Activated CD4-positive, alpha-beta T cell treated with anti-CD3 and anti-CD28 coated beads for 36 hours (primary cell): Measurements from ENCODE around the gene HK2. TPM values are rescaled to one million over a fixed set of nuclear protein-coding genes. Genes with fewer than 3 reads are reported as not detected.
A peak's percentile ranks its signal among the peaks of the same experiment; 100 is the strongest.
"Not testable (repeated sequence)": the region's sequence is repeated elsewhere in the genome, so short reads cannot be mapped to it uniquely, and the experiment has no call there.

Experiments
- ATAC-seq: fragments of 200-7000 bp; cut with Tn5 transposase; one replicate; pipeline ENCODE4 v1.10.0; 2021; ENCODE audit warnings: mild to moderate bottlenecking, moderate library complexity
- CTCF ChIA-PET: fragments of 350-600 bp; sonication (Branson Sonifier 250); formaldehyde crosslinking; loops from one replicate; lab custom pipeline; 2021; ENCODE audit warnings: antibody characterized with exemption; lab: Charles Lee
- POLR2A ChIA-PET: fragments of 350-600 bp; sonication (Branson Sonifier 250); formaldehyde crosslinking; loops from one replicate; lab custom pipeline; 2021; ENCODE audit warnings: antibody characterized with exemption, inconsistent platforms; lab: Charles Lee
- DNase-seq: peaks from one replicate; pipeline ENCODE4 v3.0.0-alpha.2; 2020
- H3K27ac Mint-ChIP-seq: one replicate; pipeline ENCODE4 v1.8.0; 2021; ENCODE audit warnings: mixed read lengths
- H3K27me3 Mint-ChIP-seq: one replicate; pipeline ENCODE4 v1.8.0; 2021; ENCODE audit warnings: mixed read lengths
- H3K36me3 Mint-ChIP-seq: one replicate; pipeline ENCODE4 v1.8.0; 2021; ENCODE audit warnings: low read depth, mixed read lengths
- H3K4me1 Mint-ChIP-seq: one replicate; pipeline ENCODE4 v1.8.0; 2021; ENCODE audit warnings: mixed read lengths
- H3K4me3 Mint-ChIP-seq: one replicate; pipeline ENCODE4 v1.8.0; 2021; ENCODE audit warnings: mild to moderate bottlenecking, moderate library complexity, mixed read lengths
- H3K9me3 Mint-ChIP-seq: one replicate; pipeline ENCODE4 v1.8.0; 2021; ENCODE audit warnings: low read depth, mixed read lengths
- intact Hi-C, 2 experiments: fragments of 100-400 bp; cut with DNase I in 1 of 2; cut with micrococcal nuclease in 1 of 2; formaldehyde crosslinking; loops; one replicate each; pipeline versions ENCODE4 v1.14.2 to v1.15.1; 2022 to 2024; cut with DNase I, micrococcal nuclease
- total RNA-seq, 2 experiments: library from RNA; stranded (reverse); gene quantifications; one replicate each; pipeline ENCODE4 v1.2.3, GENCODE V29; 2021

HK2 gene
- total RNA-seq, 2 experiments from 2014 or later = 84.4 to 105 TPM

DNA sequence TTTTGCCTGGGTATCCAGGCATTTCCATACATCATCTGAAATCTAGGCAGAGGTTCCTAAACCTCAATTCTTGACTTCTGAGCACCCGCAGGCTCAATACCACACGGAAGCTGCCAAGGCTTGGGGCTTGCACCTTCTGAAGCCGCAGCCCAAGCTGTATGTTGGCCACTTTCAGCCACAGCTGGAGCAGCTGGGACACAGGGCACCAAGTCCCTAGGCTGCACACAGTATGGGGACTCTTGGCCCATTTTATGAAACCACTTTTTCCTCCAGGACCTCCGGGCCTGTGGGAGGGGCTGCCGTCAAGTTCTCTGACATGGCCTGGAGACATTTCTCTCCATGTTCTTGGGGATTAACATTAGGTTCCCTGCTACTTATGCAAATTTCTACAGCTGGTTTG lies 72.5 kb downstream of the HK2 start:
- intact Hi-C loops = no loop called here
- Mint-ChIP-seq H3K36me3 (peaks cover 1% of the 10 kb centered on the region), H3K9me3 (no peaks in the 10 kb centered on the region), H3K27me3 (peaks cover 24% of the 10 kb centered on the region), H3K27ac (no peak overlapping the region), H3K4me3 (no peak overlapping the region), H3K4me1 (peaks cover 6% of the 10 kb centered on the region)
- CTCF ChIA-PET = no interaction called here
- POLR2A ChIA-PET = no interaction called here
- no peak for ATAC-seq
- no peak for DNase-seq

DNA sequence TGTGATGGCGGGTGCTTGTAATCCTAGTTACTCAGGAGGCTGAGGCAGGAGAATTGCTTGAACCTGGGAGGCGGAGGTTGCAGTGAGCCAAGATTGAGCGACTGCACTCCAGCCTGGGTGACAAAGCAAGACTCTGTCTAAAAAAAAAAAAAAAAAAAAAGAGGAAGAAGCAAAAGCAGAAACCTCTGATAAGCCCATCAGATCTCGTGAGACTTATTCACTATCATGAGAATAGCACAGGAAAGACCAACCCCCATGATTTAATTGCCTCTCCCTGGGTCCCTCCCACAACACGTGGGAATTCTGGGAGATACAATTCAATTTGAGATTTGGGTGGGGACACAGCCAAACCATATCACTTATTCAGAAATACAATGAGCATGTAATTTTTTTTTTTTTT lies 73.6 kb downstream of the HK2 start:
- POLR2A ChIA-PET, H3K4me1 Mint-ChIP-seq, H3K4me3 Mint-ChIP-seq, intact Hi-C loops, H3K9me3 Mint-ChIP-seq, ATAC-seq, H3K36me3 Mint-ChIP-seq, H3K27ac Mint-ChIP-seq, DNase-seq: not testable (repeated sequence)
- CTCF ChIA-PET = interaction anchor here (0.7 kb wide), 1 partner anchor 13 kb away, joined by 8 read pairs; no protein-coding TSS in a partner anchor
- peaks cover 25% of the 10 kb centered on the region for H3K27me3 Mint-ChIP-seq

DNA sequence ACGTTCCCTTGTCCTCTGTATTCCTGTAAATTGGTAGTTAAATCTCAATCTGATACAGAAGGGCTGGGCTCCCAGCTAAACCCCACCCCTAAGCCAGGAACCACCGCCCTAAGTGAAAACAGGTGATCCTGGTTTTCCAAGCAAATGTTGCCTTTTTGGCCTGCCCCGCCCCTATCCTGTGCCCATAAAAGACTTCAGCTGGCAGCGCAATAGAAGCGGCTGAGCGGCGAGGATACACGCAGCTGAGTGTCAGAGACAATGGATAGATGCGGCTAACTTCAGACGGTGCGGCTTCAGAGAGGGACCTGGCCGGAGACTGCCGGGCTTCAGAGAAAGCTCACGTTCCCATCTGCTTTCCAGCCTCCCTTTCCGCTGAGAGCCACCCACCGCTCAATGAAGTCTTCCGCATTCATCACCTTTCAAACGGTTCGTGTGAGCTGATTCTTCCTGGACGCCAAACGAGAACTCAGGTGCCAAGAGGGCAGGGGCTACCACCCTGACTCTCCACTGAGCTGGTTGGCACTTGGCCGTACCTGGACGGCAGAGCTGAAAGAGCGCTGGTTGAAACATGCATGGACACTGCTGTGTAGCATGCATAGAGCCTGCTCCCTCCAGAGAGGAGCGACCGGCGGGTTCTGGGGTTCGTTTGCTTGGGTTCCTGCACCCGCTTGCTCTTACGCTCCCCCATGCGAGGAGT lies 75.0 kb downstream of the HK2 start:
- intact Hi-C loops = no loop called here
- DNase-seq (no peak), ATAC-seq (no peak)
- H3K36me3 Mint-ChIP-seq = peaks cover under 1% of the 10 kb centered on the region
- peaks cover 27% of the 10 kb centered on the region for H3K27me3 Mint-ChIP-seq
- POLR2A ChIA-PET = no interaction called here
- CTCF ChIA-PET = interaction anchor here (0.7 to 1.1 kb wide), 3 partner anchors 10 to 195 kb away, joined by 3 to 5 read pairs (median 5); no protein-coding TSS in a partner anchor
- peaks cover 6% of the 10 kb centered on the region for H3K4me1 Mint-ChIP-seq
- no peak overlapping the region for H3K27ac Mint-ChIP-seq
- H3K4me3 Mint-ChIP-seq = no peak overlapping the region
- no peaks in the 10 kb centered on the region for H3K9me3 Mint-ChIP-seq

DNA sequence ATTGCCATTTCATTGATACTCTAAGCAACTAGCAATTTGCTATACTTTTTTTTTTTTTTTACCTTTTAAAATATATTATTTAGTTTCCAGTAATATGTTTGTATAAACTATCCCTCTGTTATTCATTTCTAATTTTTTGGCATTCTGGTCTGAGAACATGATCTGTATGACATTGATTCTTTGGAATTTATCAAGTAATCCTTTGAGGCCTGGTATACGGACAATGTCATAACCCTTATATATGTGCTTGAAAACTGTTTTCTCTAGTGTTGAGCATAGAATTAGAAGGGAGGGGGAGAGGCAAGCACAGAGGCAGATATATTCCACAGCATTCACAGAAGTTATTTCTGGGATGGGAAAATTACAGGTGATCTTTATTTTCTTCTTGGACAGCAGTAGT lies 76.3 kb downstream of the HK2 start:
- no peak overlapping the region for H3K4me3 Mint-ChIP-seq
- ChIA-PET POLR2A (no interaction called here), CTCF (no interaction called here)
- no peak for DNase-seq
- H3K27me3 Mint-ChIP-seq = peaks cover 34% of the 10 kb centered on the region
- H3K27ac Mint-ChIP-seq = no peak overlapping the region
- H3K9me3 Mint-ChIP-seq = no peaks in the 10 kb centered on the region
- no peaks in the 10 kb centered on the region for H3K36me3 Mint-ChIP-seq
- intact Hi-C loops = no loop called here
- ATAC-seq = no peak
- H3K4me1 Mint-ChIP-seq = peaks cover 6% of the 10 kb centered on the region

DNA sequence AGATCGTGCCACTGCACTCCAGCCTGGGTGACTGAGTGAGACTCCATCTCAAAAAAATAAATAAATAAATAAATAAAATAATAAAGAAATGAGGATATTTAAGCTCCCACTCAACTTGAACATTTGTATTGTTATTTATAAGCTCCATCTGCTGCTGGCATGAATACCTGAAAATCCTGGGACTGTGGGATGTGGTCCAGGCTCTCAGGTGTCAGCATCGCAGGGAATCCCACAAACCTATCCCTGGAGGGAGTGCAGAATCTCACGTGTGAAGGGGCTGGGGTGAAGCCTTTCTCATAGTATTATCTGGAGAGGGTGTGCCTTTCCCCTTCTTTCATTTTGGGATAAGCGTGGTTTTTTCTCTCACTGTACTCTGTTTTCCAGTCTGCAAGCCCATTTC lies 77.1 kb downstream of the HK2 start:
- no peak for ATAC-seq
- Mint-ChIP-seq H3K27ac (no peak overlapping the region), H3K4me3 (no peak overlapping the region), H3K27me3 (peaks cover 34% of the 10 kb centered on the region), H3K36me3 (no peaks in the 10 kb centered on the region), H3K9me3 (no peaks in the 10 kb centered on the region), H3K4me1 (peaks cover 6% of the 10 kb centered on the region)
- intact Hi-C loops = no loop called here
- ChIA-PET POLR2A (no interaction called here), CTCF (interaction anchor here (0.6 kb wide), 1 partner anchor 571 kb away, joined by 3 read pairs; no protein-coding TSS in a partner anchor)
- DNase-seq = no peak

DNA sequence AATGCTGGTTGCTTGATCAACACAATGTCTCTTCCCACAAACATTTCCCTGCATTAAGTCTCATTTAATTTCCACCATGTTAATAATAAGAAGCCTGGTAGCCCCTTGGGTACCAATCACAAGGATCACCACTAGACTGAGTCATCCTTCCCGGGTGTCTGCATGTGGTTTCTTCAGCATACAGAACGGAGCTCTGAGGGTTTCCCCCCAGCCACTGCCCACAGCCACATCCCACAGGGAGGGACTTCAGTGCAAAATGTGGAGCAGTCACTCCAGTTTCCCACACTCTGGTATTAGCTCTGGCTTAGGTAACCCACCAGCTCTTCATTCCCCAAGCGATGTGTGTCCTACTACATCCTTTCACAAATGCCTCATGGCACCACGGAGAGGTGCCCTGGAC lies 81.8 kb downstream of the HK2 start:
- no peaks in the 10 kb centered on the region for H3K36me3 Mint-ChIP-seq
- intact Hi-C loops = no loop called here
- H3K4me1 Mint-ChIP-seq = peaks cover 5% of the 10 kb centered on the region
- ATAC-seq (peak; percentile 80), DNase-seq (peak; percentile 67)
- H3K27me3 Mint-ChIP-seq = peaks cover 16% of the 10 kb centered on the region
- ChIA-PET POLR2A (no interaction called here), CTCF (interaction anchor here (0.6 to 1.1 kb wide), 2 partner anchors 17 to 317 kb away, joined by 3 read pairs; no protein-coding TSS in a partner anchor)
- H3K9me3 Mint-ChIP-seq = no peaks in the 10 kb centered on the region
- H3K27ac Mint-ChIP-seq = no peak overlapping the region
- H3K4me3 Mint-ChIP-seq = no peak overlapping the region

DNA sequence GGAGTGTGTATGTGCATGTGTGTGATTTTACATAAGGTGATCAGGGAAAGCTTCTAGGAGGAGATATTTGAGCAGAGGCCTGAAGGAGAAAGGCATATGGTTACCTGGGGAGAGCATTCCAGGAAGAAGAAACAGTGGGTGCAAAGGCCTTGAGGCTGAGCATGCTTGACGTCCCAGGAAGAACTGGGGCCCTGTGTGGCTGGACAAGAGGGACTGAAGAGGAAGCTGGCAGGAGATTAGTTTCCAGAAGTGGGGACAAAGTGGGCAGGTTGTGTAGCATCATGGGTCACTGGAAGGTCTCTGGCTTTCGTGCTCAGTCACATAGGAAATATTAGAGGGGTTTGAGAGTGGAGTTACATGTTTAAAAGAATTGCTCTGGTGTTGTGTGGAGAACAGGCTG lies 82.5 kb downstream of the HK2 start:
- peaks cover 16% of the 10 kb centered on the region for H3K27me3 Mint-ChIP-seq
- H3K4me3 Mint-ChIP-seq = no peak overlapping the region
- H3K9me3 Mint-ChIP-seq = no peaks in the 10 kb centered on the region
- intact Hi-C loops = no loop called here
- ChIA-PET POLR2A (no interaction called here), CTCF (interaction anchor here (1.1 kb wide), 1 partner anchor 18 kb away, joined by 3 read pairs; no protein-coding TSS in a partner anchor)
- H3K4me1 Mint-ChIP-seq = peaks cover 5% of the 10 kb centered on the region
- no peaks in the 10 kb centered on the region for H3K36me3 Mint-ChIP-seq
- DNase-seq (no peak), ATAC-seq (no peak)
- no peak overlapping the region for H3K27ac Mint-ChIP-seq

DNA sequence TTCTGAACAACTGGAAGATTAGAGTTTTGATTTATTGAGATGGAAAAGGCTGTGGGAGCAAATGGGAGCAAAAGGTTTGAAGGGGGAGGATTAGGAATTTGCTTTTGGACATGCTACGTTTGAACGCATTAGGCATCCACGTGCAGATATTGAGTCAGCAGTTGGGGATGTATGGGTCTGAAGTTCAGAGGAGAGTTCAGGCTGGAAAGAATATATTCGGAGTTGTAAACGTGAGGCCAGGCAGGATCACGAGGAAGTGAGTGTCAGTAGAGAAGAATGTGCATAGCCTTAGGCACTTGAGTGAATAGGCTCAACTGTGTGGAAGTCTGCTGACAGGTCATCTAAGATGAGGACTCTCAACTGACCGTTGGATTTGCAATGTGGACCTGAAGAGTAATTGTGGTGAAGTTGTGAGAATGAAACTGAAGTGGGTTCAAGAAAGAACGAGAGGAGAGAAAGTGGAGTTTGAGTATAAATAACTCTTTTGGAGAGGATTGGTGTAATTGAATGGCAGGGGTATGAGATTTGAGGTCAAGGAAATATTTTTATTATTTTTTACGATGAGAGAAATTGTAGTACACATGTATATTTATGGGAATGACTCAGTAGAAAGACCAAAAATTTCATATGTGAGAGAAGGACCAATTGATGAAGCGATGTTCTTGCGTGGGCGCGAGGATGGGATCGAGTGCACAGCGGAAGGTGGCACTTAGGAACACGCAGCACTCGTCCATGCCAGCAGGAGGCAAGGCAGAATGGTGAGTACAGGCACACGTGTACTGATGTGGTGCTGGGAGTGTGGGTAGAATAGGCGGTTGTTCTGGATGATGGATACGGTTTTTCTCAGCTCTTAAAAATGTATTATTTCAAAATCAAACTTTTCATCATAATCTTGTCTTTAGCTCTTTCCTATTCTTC lies 84.0 kb downstream of the HK2 start:
- peaks cover 5% of the 10 kb centered on the region for H3K4me1 Mint-ChIP-seq
- H3K27me3 Mint-ChIP-seq = peaks cover 12% of the 10 kb centered on the region
- H3K27ac Mint-ChIP-seq = no peak overlapping the region
- ChIA-PET POLR2A (no interaction called here), CTCF (interaction anchor here (0.7 to 1.7 kb wide), 14 partner anchors 36 to 732 kb away, joined by 3 to 6 read pairs (median 3); partner anchors contain the start of gene TACR1)
- H3K4me3 Mint-ChIP-seq = no peak overlapping the region
- ATAC-seq (no peak), DNase-seq (no peak)
- intact Hi-C loops = loop anchor here in 1 of 2 experiments (2.0 kb wide), 1 partner anchor 691 kb away; no protein-coding TSS in a partner anchor
- no peaks in the 10 kb centered on the region for H3K36me3 Mint-ChIP-seq
- H3K9me3 Mint-ChIP-seq = no peaks in the 10 kb centered on the region

DNA sequence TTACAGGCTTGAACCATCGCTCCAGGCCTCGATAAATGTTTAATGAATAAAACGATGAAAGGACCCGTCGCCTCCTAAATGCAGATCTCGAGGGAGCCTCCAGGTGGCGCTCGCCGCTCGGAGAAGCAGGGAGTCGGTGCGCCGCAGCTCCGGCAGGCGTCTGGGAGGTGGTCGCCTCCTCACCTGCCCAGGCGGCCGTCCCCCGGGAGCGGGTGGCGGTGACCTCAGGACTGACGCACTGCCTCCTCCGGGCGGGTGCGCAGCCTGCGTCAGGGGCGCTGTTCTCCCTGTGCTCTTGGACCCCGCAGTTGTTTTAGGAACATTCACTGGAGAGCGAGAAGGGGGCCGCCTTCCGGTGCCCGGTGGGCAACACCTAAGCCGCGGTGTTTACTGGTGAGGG lies 85.9 kb downstream of the HK2 start:
- Mint-ChIP-seq H3K36me3 (no peaks in the 10 kb centered on the region), H3K27ac (no peak overlapping the region), H3K9me3 (no peaks in the 10 kb centered on the region), H3K27me3 (peaks cover 5% of the 10 kb centered on the region), H3K4me1 (peaks cover 5% of the 10 kb centered on the region), H3K4me3 (no peak overlapping the region)
- DNase-seq (peak; percentile 84), ATAC-seq (peak; percentile 72)
- intact Hi-C loops = loop anchor here (1.0 to 2.0 kb wide), 6 partner anchors 145 to 708 kb away; no protein-coding TSS in a partner anchor
- ChIA-PET POLR2A (interaction anchor here (0.6 kb wide), 2 partner anchors 89 to 267 kb away, joined by 4 to 5 read pairs; no protein-coding TSS in a partner anchor), CTCF (interaction anchor here (0.5 to 1.8 kb wide), 14 partner anchors 11 to 708 kb away, joined by 3 to 8 read pairs (median 4); partner anchors contain the start of gene TACR1)

DNA sequence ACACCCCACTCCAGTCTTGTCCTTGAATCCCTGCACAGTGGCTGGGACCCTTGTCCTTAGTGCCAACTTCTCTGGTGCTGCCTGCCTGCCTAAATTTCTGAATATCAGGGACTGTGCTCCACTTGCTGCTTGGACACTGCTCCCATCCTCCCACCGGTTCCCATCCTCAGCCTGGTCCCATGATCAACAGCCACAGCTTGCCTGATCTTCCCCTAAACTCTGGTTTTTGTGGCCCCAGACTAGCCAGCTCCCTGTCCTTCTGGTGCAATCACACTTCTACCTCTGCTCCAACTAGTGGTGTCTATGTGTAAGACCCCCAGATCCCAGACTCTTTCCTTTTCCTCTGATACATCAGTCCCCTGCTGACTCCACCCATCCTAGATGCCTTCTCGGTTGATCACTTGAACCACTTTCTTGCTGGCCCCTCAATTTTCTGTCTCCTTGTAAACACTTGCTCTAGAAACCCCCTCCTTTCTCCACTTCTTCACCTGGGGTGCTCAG lies 87.4 kb downstream of the HK2 start:
- H3K36me3 Mint-ChIP-seq = no peaks in the 10 kb centered on the region
- DNase-seq = no peak
- ChIA-PET POLR2A (no interaction called here), CTCF (interaction anchor here (0.6 to 1.4 kb wide), 4 partner anchors 13 to 708 kb away, joined by 3 to 4 read pairs (median 4); no protein-coding TSS in a partner anchor)
- no peak overlapping the region for H3K27ac Mint-ChIP-seq
- H3K4me1 Mint-ChIP-seq = peaks cover 5% of the 10 kb centered on the region
- no peaks in the 10 kb centered on the region for H3K9me3 Mint-ChIP-seq
- intact Hi-C loops = no loop called here
- peaks cover 5% of the 10 kb centered on the region for H3K27me3 Mint-ChIP-seq
- no peak for ATAC-seq
- H3K4me3 Mint-ChIP-seq = no peak overlapping the region
